ENCODE data around the gene INTS2.
"Not testable (repeated sequence)": the region's sequence is repeated elsewhere in the genome, so short reads cannot be mapped to it uniquely, and the experiment has no call there.

The INTS2 gene

GRCh38 chr17:61903251-61903650 lies 24.5 kb downstream of the INTS2 start:
- no peak for ATAC-seq (ENCODE audit: insufficient read depth, low read depth)
- H2AFZ ChIP-seq (ENCODE audit: low read depth, low read length), result no peak overlapping the region
- no peaks in the 10 kb centered on the region for H3K9me3 ChIP-seq (ENCODE audit: insufficient read depth, low read length, severe bottlenecking)
- no peaks in the 10 kb centered on the region for H3K4me1 ChIP-seq (ENCODE audit: insufficient read depth, low read length)
- H3K27me3 ChIP-seq (ENCODE audit: insufficient read depth, low read length, poor library complexity), result no peaks in the 10 kb centered on the region
- no peaks in the 10 kb centered on the region for H4K20me1 ChIP-seq (ENCODE audit: insufficient read depth, low read length)
- DNase-seq, result no peak
- H3K36me3 ChIP-seq (ENCODE audit: insufficient read depth, low read length), result peaks cover 68% of the 10 kb centered on the region
- H3K4me2 ChIP-seq (ENCODE audit: insufficient read depth, low read length), result no peak overlapping the region
- no peak overlapping the region for H3K27ac ChIP-seq (ENCODE audit: low read length)
- H3K9ac ChIP-seq (ENCODE audit: low read depth, low read length), result no peak overlapping the region
- no peak overlapping the region for H3K4me3 ChIP-seq (ENCODE audit: low read depth in 1 of 2, low read length in 2 of 2)
- H3K79me2 ChIP-seq (ENCODE audit: insufficient read depth, low read length), result no peaks in the 10 kb centered on the region
- TF ChIP-seq CTCF (IDR thresholded peaks at IDR 0.05; ENCODE audit: borderline replicate concordance, extremely low read depth, low read length, poor library complexity, severe bottlenecking) (no peak), EZH2 (IDR thresholded peaks at IDR 0.05; ENCODE audit: borderline replicate concordance, low read depth, low read length, severe bottlenecking) (no peak)

- no peak for TF ChIP-seq EZH2 (IDR thresholded peaks at IDR 0.05; ENCODE audit: borderline replicate concordance, low read depth, low read length, severe bottlenecking)
- TF ChIP-seq CTCF (IDR thresholded peaks at IDR 0.05; ENCODE audit: borderline replicate concordance, extremely low read depth, low read length, poor library complexity, severe bottlenecking), result no peak
- Histone ChIP-seq H4K20me1 (ENCODE audit: insufficient read depth, low read length) (no peaks in the 10 kb centered on the region), H3K4me3 (ENCODE audit: low read depth in 1 of 2, low read length in 2 of 2) (no peak overlapping the region), H3K27ac (ENCODE audit: low read length) (no peak overlapping the region), H3K4me2 (ENCODE audit: insufficient read depth, low read length) (no peak overlapping the region), H2AFZ (ENCODE audit: low read depth, low read length) (no peak overlapping the region), H3K79me2 (ENCODE audit: insufficient read depth, low read length) (no peaks in the 10 kb centered on the region), H3K9me3 (ENCODE audit: insufficient read depth, low read length, severe bottlenecking) (no peaks in the 10 kb centered on the region), H3K27me3 (ENCODE audit: insufficient read depth, low read length, poor library complexity) (no peaks in the 10 kb centered on the region), H3K9ac (ENCODE audit: low read depth, low read length) (no peak overlapping the region), H3K36me3 (ENCODE audit: insufficient read depth, low read length) (peaks cover 44% of the 10 kb centered on the region), H3K4me1 (ENCODE audit: insufficient read depth, low read length) (no peaks in the 10 kb centered on the region)
- DNase-seq (no peak), ATAC-seq (ENCODE audit: insufficient read depth, low read depth) (no peak)
Observed at GRCh38 chr17:61897548-61898180, 30.1 kb downstream of the INTS2 start.

GRCh38 chr17:61895391-61895790 lies 32.4 kb downstream of the INTS2 start:
- no peaks in the 10 kb centered on the region for H3K27me3 ChIP-seq (ENCODE audit: insufficient read depth, low read length, poor library complexity)
- no peak overlapping the region for H3K9ac ChIP-seq (ENCODE audit: low read depth, low read length)
- no peak overlapping the region for H3K4me2 ChIP-seq (ENCODE audit: insufficient read depth, low read length)
- no peaks in the 10 kb centered on the region for H4K20me1 ChIP-seq (ENCODE audit: insufficient read depth, low read length)
- TF ChIP-seq EZH2 (IDR thresholded peaks at IDR 0.05; ENCODE audit: borderline replicate concordance, low read depth, low read length, severe bottlenecking), result no peak
- TF ChIP-seq CTCF (IDR thresholded peaks at IDR 0.05; ENCODE audit: borderline replicate concordance, extremely low read depth, low read length, poor library complexity, severe bottlenecking), result no peak
- ATAC-seq (ENCODE audit: insufficient read depth, low read depth) (no peak), DNase-seq (no peak)
- peaks cover 41% of the 10 kb centered on the region for H3K36me3 ChIP-seq (ENCODE audit: insufficient read depth, low read length)
- H3K79me2 ChIP-seq (ENCODE audit: insufficient read depth, low read length), result no peaks in the 10 kb centered on the region
- no peak overlapping the region for H3K4me3 ChIP-seq (ENCODE audit: low read depth in 1 of 2, low read length in 2 of 2)
- H2AFZ ChIP-seq (ENCODE audit: low read depth, low read length), result no peak overlapping the region
- no peaks in the 10 kb centered on the region for H3K9me3 ChIP-seq (ENCODE audit: insufficient read depth, low read length, severe bottlenecking)
- no peaks in the 10 kb centered on the region for H3K4me1 ChIP-seq (ENCODE audit: insufficient read depth, low read length)
- no peak overlapping the region for H3K27ac ChIP-seq (ENCODE audit: low read length)

- DNase-seq; ATAC-seq (ENCODE audit: insufficient read depth, low read depth); H3K27ac ChIP-seq (ENCODE audit: low read length); H3K27me3 ChIP-seq (ENCODE audit: insufficient read depth, low read length, poor library complexity); H2AFZ ChIP-seq (ENCODE audit: low read depth, low read length); H3K4me3 ChIP-seq (ENCODE audit: low read depth in 1 of 2, low read length in 2 of 2); H3K4me1 ChIP-seq (ENCODE audit: insufficient read depth, low read length); H3K9me3 ChIP-seq (ENCODE audit: insufficient read depth, low read length, severe bottlenecking); H4K20me1 ChIP-seq (ENCODE audit: insufficient read depth, low read length); H3K79me2 ChIP-seq (ENCODE audit: insufficient read depth, low read length); H3K4me2 ChIP-seq (ENCODE audit: insufficient read depth, low read length); H3K9ac ChIP-seq (ENCODE audit: low read depth, low read length): not testable (repeated sequence)
- H3K36me3 ChIP-seq (ENCODE audit: insufficient read depth, low read length), result peaks cover 45% of the 10 kb centered on the region; the same call in 1 of the 2 replicates
Observed at GRCh38 chr17:61894310-61894709, 33.5 kb downstream of the INTS2 start.

- not testable (repeated sequence) for H4K20me1 ChIP-seq (ENCODE audit: insufficient read depth, low read length); H3K4me2 ChIP-seq (ENCODE audit: insufficient read depth, low read length); H3K4me3 ChIP-seq (ENCODE audit: low read depth in 1 of 2, low read length in 2 of 2); ATAC-seq (ENCODE audit: insufficient read depth, low read depth); H3K79me2 ChIP-seq (ENCODE audit: insufficient read depth, low read length); H3K9ac ChIP-seq (ENCODE audit: low read depth, low read length); H2AFZ ChIP-seq (ENCODE audit: low read depth, low read length); H3K27ac ChIP-seq (ENCODE audit: low read length); H3K27me3 ChIP-seq (ENCODE audit: insufficient read depth, low read length, poor library complexity); DNase-seq; H3K9me3 ChIP-seq (ENCODE audit: insufficient read depth, low read length, severe bottlenecking); H3K4me1 ChIP-seq (ENCODE audit: insufficient read depth, low read length)
- H3K36me3 ChIP-seq (ENCODE audit: insufficient read depth, low read length), result peaks cover 54% of the 10 kb centered on the region; the same call in 1 of the 2 replicates
Observed at GRCh38 chr17:61887733-61888132, 40.0 kb downstream of the INTS2 start.

GRCh38 chr17:61885865-61886264 lies 41.9 kb downstream of the INTS2 start:
- not testable (repeated sequence) for H3K9me3 ChIP-seq (ENCODE audit: insufficient read depth, low read length, severe bottlenecking); H3K27me3 ChIP-seq (ENCODE audit: insufficient read depth, low read length, poor library complexity); H3K4me3 ChIP-seq (ENCODE audit: low read depth in 1 of 2, low read length in 2 of 2); H4K20me1 ChIP-seq (ENCODE audit: insufficient read depth, low read length); H3K4me2 ChIP-seq (ENCODE audit: insufficient read depth, low read length); DNase-seq; H3K4me1 ChIP-seq (ENCODE audit: insufficient read depth, low read length); H3K27ac ChIP-seq (ENCODE audit: low read length); ATAC-seq (ENCODE audit: insufficient read depth, low read depth); H3K79me2 ChIP-seq (ENCODE audit: insufficient read depth, low read length); H2AFZ ChIP-seq (ENCODE audit: low read depth, low read length); H3K9ac ChIP-seq (ENCODE audit: low read depth, low read length)
- H3K36me3 ChIP-seq (ENCODE audit: insufficient read depth, low read length), result peaks cover 54% of the 10 kb centered on the region; the same call in 1 of the 2 replicates
